NCI-H526 treated with DMSO at 0.1 percent for 48 hours (cell line): ENCODE measurements around the gene NAMPT.
"Not testable (repeated sequence)": the region's sequence is repeated elsewhere in the genome, so short reads cannot be mapped to it uniquely, and the experiment has no call there.

Source experiments
- DNase-seq: peaks from one replicate; lab custom pipeline; 2025; lab: John Stamatoyannopoulos, UW

NAMPT gene

DNA sequence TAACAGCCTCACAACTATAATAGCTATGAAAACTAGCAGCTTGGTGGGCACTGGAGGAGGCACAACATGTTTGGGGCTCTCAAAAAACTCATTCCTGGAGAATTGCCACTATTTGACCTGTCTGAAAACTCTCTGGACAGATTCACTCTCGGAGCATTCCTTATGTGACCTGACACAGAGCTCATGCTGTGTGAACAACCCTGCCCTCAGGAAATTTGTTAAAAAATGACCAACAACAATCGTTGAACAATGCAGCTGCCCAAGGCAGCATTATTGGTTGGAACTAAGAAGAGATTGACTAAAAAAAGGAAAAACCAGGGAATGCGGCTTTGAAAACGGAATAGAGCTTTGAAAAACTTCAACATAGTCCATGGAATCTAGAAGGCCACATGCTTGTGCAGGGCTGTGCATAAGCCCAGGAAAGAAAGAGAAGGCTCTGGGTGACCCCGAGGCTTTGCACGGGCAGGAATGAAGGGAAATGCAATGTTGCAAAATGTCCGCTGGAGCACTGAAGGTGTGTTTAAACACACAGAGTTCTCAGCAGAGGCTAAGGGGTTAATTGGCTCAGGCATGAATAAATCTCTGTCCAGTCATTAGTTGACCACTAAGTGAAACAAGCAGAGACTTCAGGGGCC lies 52.8 kb downstream of the NAMPT start:
- no peak for DNase-seq

- DNase-seq = no peak
These were observed 58.9 kb downstream of the NAMPT start for GRCh38 chr7:106225856-106226255.

GRCh38 chr7:106224797-106225196 lies 60.0 kb downstream of the NAMPT start:
- no peak for DNase-seq

- no peak for DNase-seq
These were observed 61.6 kb downstream of the NAMPT start for GRCh38 chr7:106223156-106223555.

DNA sequence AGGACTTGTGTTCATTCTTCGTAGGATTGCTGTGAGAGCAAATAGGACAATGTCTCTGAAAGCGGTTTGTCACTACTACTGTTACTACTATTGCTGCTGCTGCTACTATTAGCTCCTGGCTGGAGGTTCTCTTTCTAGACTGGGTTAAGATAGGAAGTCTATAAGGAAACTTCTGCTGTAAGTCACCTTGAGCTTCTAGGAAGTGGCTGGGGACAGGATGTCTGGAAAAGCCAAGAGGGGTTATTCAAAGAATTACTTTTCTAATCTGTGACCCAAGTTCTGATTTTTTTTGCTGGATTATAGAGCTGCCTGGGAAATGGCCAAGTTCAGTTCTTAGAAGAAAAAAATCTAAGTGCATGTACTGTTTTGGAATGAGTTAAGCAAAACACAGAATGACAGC lies 62.2 kb downstream of the NAMPT start:
- no peak for DNase-seq

DNA sequence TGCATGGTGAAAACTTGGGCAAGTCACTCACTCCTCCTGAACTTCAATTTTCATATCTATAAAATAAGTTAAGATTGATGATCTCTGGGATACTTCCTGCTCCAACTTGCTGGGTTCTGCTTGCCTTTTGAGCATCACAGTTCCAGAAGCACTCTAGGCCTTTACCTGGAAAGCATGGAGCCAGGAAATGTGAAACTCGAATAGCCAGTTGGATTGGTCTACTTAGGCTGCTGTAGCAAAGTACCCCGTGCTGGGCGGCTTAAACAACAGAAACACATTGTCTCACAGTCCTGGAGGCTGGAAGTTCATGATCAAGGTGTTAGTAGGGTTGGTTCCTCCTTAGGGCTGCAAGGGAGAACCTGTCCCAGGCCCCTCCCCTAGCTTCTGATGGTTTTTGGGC lies 64.5 kb downstream of the NAMPT start:
- no peak for DNase-seq

- DNase-seq = no peak
These were observed 65.6 kb downstream of the NAMPT start for GRCh38 chr7:106219170-106219569.

DNA sequence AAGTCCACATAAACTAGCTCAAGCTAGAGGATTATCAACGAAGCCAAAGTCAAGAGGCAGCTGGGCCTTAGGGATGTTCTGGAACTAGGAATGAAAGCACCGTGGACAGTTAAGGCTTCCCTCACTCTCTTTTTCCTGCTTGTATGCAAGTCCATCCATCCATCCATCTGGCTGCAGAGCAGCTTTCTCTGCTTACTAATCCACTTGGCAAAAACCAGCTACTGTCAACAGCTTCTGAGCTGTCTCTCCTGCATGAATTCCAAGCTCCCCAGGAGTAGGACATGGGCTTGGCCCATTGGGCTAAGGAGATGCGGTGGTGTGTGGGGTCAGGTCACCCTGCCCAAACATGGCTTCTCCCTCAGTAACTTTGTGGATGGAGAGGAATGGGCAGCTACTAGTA lies 66.2 kb downstream of the NAMPT start:
- DNase-seq = no peak

GRCh38 chr7:106216923-106217542 lies 67.8 kb downstream of the NAMPT start:
- no peak for DNase-seq

DNA sequence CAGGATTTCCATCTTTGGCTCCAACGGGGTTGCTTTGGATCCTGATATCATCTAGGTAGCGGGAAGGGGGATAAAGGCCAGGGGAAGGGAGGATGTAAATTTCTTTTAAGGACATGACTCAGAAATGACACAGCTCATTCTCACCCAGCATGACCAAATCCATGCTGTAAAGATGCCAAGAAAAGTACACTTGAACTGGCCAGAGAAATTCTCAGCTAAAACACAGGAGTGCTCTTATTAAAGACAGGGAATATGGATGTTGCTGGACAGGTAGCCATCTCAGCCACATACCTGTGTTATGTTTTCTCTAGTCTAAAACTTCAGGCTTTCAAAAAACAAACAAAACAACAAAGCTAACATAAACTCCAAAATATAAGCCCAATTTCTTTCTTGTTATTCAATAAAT lies 68.3 kb downstream of the NAMPT start:
- DNase-seq = no peak

DNA sequence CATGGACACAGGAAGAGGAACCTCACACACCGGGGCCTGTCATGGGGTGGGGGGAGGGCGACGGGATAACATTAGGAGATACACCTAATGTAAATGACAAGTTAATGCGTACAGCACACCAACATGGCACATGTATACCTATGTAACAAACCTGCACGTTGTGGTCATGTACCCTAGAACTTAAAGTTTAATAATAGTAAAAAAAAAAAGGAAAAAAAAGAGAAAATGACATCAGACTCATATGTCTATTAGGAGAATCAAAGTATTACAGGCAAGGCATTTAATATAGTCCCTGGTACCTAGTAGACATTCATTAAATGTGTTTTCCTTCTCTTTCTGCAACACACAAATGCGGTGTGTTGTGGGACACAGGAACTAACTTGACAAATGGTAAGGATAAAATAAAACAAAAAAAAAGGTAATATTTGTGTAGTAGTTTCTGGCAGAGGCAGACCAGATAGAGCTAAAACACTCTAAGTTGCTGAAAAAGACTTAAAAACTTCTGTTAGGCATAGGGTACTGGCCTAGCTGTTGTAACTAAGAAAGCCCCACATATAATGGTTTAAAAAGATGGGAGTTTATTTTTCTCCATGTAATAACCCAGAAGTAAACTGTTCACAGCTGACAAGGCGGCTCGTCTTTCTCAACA lies 68.8 kb downstream of the NAMPT start:
- no peak for DNase-seq

- not testable (repeated sequence) for DNase-seq
These were observed 75.8 kb downstream of the NAMPT start for GRCh38 chr7:106208944-106209343.

DNA sequence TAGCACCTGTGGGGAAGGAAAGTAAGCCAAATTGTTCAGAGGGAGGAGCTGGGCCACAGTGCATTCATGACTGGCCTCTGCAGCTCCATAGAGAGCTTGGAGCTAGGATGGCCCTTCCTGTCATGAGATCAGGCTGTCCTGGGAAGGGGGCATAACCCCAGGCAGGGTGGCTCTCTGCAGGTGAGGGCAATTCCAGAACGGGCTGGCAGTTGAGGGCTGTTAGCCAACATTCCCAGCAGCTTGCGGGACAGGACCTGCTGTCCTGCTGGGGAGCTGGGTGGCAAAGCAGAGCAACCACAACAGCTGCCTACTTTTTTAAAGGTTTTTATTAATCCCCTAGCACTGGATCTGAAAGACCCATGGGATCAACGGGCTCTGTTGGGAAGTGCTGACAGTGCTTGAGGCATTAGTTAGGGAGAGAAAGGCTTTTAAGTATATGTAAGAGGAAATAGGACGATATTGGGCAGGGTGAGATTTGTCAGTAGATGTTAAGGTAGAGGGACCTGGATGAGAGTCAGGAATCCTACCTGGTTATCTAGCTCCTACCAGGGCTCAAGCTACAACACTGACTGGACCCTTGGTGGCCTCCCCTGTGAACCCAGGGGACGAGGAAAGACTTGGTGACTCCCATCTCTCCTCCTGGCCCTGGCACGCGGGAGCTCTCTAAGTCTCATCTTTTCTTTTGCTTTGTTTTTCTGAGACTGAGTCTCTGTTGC lies 77.8 kb downstream of the NAMPT start:
- no peak for DNase-seq

DNA sequence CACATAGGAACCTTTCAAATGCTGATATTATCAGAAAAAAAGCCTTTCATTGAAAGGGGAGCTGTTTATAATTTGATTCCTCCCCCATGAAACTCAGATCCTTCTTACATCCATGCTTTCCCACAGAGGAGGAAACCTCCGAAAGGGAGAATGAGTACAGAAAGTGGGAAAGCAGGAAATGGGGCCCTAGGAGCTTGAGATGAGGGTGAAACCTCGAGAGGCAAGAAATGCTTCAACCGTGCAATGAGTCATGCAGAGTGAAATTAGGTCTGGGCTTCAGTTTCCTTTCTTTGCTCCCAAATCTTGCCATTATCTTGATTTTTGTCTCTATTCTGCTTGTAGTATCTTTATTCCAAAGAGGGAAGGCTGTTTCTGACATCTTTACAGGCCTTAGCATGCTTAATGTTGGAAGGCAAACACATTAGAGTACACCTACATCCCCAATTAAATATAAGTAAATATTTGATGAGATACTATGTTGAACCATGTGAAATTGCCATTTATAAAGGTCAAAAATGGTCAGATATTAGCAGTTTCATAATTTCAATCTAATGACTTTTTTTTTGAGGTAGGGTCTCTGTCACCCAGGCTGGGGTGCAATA lies 79.1 kb downstream of the NAMPT start:
- DNase-seq = no peak

- DNase-seq = no peak
These were observed 81.3 kb downstream of the NAMPT start for GRCh38 chr7:106203473-106203872.

DNA sequence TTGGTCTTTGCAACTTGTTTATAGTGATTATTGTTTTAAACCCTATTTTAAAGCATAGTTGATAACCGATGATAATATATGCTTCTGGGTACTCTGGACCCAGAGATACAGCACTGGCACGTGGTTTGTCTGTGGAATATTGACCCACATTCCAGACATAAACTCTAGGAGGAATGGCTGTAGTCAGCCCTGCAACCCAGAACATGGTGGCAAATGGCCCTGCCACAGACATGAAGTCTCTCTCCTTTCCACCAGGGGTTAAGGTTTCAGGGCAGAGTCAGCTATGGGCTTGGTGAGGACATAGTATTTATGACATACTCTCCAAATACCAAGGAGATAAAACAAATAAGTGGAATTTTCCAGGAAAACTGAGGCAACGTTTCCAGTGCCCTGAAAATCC lies 83.6 kb downstream of the NAMPT start:
- DNase-seq = no peak

- DNase-seq = no peak
These were observed 84.9 kb downstream of the NAMPT start for GRCh38 chr7:106199813-106200364.

DNA sequence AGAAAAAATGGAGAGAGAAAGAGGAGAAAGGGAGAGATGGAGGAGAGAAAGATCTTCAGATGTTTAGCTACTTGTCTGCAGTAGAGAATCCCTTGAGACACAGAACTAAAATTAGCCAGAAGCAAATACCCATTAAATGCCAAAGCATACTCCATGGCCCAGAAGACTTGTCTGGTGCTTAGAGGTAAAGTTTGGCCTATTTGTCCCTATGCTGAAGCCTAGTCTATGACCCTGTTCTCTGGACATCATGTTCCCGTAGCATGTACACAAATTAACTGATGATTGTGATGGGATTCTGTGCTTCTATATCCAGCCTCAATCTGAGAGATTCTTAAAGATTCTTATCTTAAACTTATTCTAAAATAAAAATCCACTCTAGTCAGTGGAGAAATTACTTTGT lies 85.8 kb downstream of the NAMPT start:
- no peak for DNase-seq
